GM18873 (cell line): Measurements from ENCODE around the gene ZNF420.
"Not testable (repeated sequence)": the region's sequence is repeated elsewhere in the genome, so short reads cannot be mapped to it uniquely, and the experiment has no call there.

Experiments used
- ATAC-seq: cut with Tn5 transposase; IDR thresholded peaks from one replicate; pipeline ENCODE4 v1.9.1; 2021; ENCODE audit warnings: mild to moderate bottlenecking, moderate library complexity, moderate number of reproducible peaks; ENCODE audit not compliant: unreplicated experiment, low FRiP score

ZNF420 gene

DNA sequence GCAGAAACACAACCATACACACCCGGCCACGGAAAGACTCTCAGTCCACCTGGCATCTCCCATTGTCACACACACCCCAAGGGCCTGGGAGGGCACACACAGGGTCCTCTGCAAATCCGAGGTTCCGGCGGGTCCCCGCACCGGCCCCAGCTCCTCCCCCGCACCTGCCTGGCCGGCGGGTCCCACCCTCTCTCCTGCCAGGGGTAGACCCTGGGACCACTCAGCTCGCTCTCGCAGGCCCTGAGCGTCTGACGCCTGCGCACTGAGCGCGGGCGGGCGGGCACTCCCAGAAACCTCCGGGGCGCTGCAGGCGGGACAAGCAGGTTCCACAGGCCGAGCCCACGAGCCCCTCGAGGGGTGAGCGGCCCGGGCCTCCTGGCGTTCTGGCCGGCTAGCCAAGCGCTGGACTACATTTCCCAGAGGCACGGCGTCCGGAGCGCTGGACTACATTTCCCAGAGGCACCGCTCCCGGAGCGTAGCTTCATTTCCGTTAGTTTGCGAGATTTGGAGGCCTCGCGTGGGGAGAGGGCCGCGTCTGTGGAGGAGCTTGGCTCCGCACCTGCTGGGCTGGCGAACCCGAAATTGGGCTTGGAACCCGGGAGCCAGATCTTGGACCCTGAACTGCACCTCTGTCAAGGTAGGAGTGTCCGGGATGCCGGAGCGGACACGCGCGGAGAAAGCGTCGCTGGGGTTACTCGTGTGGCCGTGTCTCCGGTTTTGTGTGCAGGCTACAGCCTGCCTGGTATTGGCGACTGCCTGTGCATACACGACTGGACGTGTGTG is at the start of gene ZNF420:
Gene ZNF420, plus strand, starts transcription at position 500 of the 783 bp plus-strand sequence. CDS start 10,686 bp downstream, outside the sequence.
- peak; percentile 87 for ATAC-seq

DNA sequence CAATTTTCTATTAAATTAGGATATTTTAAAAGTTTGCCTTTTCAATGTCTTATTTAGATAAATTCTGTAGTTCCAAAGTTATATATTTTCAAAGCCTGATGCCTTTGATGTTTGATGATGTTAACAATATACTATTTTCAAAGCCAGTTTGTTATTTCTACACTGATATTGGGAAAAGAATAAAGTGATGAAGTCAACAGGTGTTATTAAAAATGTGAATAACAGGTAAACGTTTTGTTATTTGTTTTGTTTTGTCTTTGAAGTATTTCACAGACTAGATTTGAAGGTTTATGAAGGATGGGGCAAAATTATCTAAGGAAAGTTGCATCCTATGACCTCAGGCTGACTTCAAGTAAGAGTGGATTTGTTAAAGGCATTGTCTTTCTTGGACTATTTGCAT is 33.1 kb upstream of the ZNF420 start:
- ATAC-seq = no peak

DNA sequence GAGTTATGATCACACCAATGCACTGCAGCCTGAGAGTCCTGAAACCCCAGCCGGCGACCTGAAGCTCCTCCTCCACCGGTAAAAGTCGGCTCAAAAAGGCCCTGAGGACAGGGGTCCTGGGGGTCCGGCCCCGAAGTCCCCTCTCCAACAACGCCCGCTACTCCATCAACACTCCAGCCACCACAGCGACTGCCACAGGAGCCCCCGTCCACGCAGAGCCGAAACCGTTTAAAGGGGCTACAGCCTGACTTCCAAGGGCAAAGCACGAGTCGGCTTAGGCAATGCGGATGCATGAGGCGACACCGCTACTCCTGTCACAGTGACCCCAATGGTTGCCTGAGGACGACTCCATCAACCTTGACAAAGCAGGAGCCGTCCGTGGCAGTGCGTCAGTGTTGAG is 22.9 kb upstream of the ZNF420 start:
- no peak for ATAC-seq

DNA sequence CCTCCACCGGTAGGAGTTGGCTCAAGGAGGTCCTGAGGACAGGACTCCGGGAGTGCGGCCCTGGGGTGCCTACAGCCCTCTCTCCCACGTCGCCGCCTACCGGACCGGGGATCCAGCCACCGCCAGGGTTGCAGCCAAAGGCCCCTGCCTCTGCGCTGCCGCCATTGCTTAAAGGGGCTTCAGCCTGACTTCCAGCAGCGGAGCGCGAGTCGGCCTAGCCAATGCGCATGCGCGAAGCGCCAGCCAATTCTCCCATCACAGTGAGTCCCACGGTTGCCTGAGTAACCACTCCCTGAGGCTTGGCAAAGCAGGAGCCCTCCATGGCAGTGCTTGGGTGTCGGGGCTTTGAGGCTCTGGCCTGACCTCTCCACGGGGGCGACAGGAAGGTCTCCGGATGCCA is 21.5 kb upstream of the ZNF420 start:
- ATAC-seq = no peak

DNA sequence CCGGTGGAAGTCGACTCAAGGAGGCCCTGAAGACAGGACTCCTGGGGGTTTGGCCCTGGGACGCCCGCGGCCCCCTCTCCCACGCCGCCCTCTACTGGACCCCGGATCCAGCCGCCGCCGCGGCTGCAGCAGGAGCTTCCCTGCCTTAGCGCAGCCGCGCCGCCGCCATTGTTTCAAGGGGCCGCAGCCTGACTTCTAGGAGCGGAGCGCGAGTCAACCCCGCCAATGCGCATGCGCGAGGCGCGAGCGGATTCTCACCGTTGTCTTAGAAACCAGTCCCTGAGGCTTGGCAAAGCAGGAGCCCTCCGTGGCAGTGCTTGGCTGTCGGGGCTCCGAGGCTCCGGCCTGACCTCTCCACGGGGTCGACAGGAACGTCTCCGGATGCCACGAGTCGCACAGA is 19.1 kb upstream of the ZNF420 start:
- ATAC-seq = no peak

DNA sequence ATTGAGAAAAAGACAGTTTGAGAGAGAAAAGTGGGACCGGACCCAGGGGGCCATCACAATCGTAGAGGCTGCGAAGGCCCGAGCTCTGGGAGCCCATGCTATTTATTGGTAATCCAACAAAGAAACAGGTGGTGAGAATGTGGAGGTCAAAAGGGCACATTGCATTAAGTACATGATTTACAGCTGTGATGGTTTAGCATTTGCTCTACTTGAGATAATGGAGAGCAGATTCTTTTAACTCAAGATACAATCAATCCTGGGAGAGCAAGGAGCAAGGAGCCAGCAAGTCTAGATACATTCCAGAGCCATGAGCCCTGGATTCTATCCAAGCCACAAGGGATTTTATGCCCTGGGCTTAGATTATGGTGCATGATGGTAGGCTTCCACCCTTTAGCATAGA is 13.3 kb upstream of the ZNF420 start:
- not testable (repeated sequence) for ATAC-seq

DNA sequence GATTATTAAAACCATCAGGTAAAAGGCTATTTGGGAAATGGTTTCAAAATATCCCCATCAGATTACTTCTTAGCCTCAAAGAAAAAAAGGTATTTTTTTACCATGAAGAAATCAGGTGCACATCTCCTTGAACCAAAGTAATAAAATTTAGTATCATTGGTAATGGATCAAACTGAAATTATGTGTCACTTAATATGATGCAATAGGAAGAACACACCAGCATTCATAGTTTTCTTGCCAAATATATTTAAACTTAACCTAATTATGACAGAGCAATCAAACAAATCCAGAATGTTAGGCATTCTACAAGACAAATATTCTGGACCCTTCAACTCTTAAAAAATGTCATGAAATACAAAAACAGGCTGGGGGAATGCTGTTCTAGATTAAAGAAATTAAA is 4.1 kb upstream of the ZNF420 start:
- ATAC-seq = no peak

DNA sequence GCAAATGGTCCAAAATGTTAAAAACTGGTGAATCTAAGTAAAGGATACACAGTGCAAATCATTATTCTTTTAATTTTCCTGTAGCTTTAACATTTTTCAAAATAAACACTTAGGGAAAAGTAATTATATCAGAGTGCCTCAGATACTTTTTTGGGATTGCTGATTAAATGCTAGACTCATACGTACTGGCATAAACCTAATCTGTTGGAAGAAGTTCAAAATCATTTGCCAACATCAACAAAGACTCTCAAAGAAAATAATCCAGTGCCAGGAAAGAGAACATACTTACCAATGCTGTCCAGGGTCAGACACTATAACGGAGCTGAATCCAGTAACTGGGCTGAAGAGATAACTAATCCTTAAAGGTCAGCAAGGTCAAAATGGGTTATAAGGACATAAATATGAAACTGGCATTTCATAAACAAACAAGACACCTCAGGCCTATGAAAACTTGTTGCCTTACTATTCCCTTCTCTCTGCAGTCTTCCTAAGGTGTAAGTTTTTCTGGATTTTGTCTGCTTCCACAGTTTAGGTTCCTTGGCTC is 3.3 kb upstream of the ZNF420 start:
- ATAC-seq = no peak

DNA sequence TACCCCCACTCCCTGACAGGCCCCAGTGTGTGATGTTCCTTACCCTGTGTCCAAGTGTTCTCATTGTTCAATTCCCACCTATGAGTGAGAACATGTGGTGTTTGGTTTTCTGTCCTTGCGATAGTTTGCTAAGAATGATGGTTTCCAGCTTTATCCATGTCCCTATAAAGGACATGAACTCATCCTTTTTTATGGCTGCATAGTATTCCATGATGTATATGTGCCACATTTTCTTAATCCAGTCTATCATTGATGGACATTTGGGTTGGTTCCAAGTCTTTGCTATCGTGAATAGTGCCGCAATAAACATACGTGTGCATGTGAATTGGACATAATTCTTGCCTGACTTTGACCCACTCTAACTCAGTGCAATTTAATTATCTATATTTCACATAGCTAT is 1.7 kb upstream of the ZNF420 start:
- ATAC-seq = not testable (repeated sequence)

DNA sequence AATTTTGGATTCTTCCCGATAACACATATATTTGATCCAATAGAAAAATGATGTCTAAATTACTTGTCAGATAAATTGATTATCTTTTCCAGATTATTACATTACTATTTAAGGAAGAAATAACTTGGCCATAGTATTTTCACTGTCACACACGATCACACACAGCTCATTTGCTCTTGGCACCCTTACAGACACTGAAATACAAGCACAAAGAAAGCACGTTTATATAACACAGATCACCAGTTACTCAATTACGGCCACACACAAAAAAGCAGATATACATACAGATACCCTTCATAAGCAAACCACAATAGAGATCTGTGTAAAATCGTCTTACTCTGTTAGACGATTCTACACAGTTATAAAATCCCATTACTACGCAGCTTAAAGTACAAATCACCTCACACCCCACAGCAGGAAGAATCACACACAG is 716 bp upstream of the ZNF420 start:
- ATAC-seq = no peak

DNA sequence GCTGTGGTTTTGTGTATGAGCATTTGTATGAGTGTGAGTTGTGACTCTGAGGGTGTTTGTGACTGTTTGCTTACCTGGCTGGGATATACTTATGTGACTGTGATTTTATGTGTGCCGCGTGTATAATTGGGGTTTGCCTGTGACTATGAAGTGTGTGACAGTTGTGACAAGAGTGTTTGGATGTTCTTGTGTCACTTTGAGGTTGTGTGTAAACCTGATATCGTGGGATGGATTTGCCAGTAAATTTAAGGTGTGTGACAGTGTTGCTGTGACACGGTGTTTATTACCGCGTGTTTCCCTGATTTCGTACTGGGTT is 442 bp downstream of the ZNF420 start:
- ATAC-seq = no peak

DNA sequence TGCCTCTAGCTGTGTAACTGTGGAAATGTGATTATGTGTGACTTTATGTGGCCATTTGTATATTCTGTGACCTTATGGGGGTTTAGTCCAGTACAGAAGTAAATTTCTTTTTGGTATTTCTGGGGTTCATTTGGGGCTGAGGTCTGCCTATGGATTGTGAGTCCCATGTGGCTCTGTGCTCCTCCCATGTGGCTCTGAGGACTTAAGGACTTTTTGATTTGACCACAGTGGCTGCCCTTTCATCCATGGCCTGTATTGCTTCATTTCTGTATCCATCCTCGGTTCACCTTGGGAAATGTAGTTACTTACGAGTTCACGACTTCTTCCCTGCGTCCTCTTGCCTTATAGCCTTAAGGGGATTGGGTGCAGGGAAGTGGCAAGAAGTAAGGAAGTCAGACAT is 1.0 kb downstream of the ZNF420 start:
- no peak for ATAC-seq

DNA sequence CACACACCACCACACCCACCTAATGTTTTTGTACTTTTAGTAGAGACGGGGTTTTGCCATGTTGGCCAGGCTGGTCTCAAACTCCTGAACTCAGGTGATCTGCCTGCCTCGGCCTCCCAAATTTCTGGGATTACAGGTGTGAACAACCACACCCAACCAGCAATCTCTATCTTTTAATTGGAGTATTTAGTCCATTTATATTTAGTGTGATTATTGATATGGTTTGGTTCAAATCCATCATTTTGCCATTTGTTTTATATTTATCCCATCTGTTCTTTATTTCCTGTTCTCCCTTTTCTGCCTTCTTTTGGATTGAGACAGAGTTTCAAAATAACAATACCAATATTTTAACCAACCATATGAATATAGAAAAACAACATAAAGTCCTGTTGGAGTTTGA is 4.1 kb downstream of the ZNF420 start:
- ATAC-seq = no peak

DNA sequence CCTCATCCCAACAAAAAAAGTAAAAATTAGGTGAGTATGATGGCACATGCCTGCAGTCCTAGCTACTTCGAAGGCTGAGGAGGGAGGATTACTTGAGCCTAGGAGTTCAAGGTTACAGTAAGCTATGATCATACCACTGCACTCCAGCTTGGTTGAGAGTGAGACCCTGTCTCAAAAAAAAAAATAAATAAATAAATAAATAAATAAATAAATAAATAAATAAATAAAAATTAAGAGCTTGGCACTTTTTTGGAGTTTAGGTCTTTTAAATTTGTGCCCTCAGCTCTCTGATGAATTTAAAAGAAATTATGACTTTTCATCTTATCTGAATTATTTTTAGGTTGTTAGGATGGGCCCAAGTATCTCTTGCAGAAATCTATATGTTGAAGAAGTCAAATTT is 8.9 kb downstream of the ZNF420 start:
- no peak for ATAC-seq

DNA sequence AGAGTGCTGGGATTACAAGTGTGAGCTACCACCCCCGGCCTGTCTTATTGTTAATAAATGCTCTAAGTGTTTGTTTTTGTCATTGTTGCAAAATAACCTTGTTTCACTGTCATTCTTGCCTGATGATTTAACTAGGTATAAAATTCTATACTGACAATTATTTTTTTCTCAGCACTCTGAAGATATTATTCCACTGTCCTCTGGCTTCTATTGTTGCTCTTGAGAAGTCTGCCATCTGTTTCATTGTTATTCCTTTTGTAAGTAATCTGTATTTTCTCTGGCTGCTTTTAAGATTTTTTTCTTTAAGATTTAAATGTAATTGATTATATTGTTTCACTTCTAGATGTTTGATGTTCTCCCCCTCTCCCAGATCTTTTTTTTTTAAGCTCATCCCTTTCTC is 17.6 kb downstream of the ZNF420 start:
- ATAC-seq = no peak

DNA sequence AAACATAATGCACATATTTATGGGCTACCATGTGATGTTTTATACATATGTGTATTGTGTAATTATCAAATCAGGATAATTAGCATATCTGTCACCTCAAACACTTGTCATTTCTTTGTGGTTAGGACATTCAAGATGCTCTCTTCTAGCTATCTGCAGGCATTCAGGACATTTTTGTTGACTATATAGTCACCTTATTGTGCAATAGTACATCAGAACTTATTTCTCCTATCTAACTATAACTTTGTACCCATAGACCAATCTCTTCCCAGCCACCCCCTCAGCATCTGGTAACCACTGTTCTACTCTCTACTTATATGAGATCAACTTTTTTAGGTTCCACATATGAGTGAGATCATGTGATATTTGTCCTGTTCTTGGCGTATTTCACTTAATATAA is 20.3 kb downstream of the ZNF420 start:
- ATAC-seq = no peak

DNA sequence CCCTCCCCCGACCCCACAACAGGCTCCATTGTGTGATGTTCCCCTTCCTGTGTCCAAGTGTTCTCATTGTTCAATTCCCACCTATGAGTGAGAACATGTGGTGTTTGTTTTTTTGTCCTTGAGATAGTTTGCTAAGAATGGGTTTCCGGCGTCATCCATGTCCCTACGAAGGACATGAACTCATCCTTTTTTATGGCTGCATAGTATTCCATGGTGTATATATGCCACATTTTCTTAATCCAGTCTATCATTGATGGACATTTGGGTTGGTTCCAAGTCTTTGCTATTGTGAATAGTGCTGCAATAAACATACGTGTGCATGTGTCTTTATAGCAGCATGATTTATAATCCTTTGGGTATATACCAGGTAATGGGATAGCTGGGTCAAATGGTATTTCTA is 25.9 kb downstream of the ZNF420 start:
- not testable (repeated sequence) for ATAC-seq

DNA sequence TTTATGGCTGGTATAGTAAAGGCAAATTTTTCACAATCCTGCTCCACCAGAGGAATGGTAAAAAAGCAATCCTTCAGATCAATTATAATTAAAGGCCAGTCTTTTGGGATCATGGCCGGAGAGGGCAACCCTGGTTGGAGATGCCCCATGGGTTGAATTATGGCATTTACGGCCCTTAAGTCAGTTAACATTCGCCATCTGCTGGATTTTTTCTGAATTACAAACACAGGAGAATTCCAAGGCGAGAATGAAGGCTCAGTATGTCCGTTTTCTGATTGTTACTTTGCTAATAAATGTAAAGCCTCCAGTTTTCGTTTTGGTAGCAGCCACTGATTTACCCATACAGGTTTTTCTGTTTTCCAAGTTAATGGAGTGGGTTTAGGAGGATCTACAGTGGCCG is 33.5 kb downstream of the ZNF420 start:
- not testable (repeated sequence) for ATAC-seq

DNA sequence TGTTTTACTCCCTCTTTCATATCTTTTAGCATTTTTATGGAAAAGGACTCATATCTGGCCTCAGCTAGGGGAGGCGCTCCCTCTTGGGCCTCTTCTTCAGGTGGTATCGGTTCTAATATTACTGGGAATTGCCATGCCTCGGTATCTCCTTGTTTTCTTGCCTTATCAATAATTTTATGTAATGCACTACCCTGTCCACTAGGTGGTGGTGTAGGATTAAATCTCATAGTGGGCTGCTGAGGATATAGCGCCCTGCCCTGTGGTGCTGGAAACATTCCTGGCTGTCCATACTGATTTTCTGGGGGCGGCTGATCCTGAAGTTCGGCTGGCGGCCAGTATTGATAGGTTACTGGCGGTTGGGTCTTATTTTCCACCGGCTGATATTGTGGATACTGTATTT is 35.8 kb downstream of the ZNF420 start:
- ATAC-seq = no peak

DNA sequence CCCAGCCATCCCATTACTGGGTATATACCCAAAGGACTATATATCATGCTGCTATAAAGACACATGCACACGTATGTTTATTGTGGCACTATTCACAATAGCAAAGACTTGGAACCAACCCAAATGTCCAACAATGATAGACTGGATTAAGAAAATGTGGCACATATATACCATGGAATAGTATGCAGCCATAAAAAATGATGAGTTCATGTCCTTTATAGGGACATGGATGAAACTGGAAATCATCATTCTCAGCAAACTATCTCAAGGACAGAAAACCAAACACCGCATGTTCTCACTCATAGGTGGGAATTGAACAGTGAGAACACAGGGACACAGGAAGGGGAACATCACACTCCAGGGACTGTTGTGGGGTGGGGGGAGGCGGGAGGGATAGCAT is 43.9 kb downstream of the ZNF420 start:
- not testable (repeated sequence) for ATAC-seq

DNA sequence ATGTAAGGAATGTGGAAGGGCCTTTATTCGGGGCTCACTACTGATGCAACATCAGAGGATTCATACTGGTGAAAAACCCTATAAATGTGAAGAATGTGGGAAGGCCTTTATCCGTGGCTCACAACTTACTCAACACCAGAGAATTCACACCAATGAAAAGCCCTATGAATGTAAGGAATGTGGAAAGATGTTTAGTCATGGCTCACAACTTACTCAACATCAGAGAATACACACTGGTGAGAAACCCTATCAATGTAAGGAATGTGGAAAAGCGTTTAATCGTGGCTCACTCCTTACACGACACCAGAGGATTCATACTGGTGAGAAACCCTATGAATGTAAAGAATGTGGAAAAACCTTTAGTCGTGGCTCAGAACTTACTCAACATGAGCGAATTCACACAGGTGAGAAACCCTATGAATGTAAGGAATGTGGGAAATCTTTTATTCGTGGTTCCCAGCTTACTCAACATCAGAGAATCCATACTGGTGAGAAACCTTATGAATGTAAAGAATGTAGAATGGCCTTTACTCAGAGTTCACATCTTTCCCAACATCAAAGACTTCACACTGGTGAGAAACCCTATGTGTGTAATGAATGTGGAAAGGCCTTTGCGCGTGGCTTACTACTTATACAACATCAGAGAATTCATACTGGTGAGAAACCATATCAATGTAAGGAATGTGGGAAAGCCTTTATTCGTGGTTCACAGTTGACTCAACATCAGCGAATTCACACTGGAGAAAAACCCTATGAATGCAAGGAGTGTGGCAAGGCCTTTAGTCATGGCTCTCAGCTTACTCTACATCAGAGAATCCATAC is 50.0 kb downstream of the ZNF420 start:
- no peak for ATAC-seq

DNA sequence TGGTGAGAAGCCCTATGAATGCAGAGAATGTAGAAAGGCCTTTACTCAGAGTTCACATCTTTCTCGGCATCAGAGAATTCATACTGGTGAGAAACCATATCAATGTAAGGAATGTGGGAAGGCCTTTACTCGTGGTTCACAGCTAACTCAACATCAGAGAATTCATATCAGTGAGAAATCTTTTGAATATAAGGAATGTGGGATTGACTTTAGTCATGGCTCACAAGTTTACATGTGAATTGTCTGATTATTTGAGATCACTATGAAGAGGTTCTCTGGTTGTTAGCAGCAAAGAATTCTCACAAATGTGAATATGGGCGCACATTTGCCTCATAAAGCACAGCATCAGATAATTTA is 50.6 kb downstream of the ZNF420 start:
- ATAC-seq = no peak
